ENCODE data around the gene BBS9. TPM values are rescaled to one million over a fixed set of nuclear protein-coding genes. Genes with fewer than 3 reads are reported as not detected.

The BBS9 gene
- total RNA-seq, 1 donor from 2014 or later, result 28.4 TPM

DNA sequence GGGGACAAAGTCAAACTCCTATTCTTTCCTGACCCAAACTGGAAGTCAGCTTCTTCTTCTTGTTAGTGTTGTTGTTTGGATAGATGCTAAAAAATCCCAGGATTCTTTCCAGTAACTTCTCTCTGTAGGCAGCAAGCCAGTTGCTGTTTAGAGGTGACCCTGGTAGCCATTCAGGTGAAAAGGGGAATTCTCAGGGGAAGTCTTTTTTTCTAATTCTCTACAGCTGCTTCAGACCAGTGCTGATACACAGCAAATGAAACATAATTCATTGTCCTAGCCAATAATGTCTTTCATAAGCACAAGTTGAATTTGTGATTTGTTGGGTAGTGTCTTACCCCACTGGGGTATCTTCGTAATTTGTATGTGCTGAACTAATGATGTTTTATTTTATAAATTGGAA lies 357.3 kb downstream of the BBS9 start:
- intact Hi-C loops (cut with DNase I), result no loop called here
- no peaks in the 10 kb centered on the region for H3K27me3 ChIP-seq (ENCODE audit: low read depth)
- ATAC-seq, result no peak
- H3K4me3 ChIP-seq, result no peak overlapping the region
- no peaks in the 10 kb centered on the region for H3K9me3 ChIP-seq
- no peak for DNase-seq
- no peaks in the 10 kb centered on the region for H3K36me3 ChIP-seq
- TF ChIP-seq, protein P1, sequence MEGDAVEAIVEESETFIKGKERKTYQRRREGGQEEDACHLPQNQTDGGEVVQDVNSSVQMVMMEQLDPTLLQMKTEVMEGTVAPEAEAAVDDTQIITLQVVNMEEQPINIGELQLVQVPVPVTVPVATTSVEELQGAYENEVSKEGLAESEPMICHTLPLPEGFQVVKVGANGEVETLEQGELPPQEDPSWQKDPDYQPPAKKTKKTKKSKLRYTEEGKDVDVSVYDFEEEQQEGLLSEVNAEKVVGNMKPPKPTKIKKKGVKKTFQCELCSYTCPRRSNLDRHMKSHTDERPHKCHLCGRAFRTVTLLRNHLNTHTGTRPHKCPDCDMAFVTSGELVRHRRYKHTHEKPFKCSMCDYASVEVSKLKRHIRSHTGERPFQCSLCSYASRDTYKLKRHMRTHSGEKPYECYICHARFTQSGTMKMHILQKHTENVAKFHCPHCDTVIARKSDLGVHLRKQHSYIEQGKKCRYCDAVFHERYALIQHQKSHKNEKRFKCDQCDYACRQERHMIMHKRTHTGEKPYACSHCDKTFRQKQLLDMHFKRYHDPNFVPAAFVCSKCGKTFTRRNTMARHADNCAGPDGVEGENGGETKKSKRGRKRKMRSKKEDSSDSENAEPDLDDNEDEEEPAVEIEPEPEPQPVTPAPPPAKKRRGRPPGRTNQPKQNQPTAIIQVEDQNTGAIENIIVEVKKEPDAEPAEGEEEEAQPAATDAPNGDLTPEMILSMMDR (IDR thresholded peaks at IDR 0.05), result no peak
- H3K4me1 ChIP-seq, result no peaks in the 10 kb centered on the region
- no peak overlapping the region for H3K27ac ChIP-seq

DNA sequence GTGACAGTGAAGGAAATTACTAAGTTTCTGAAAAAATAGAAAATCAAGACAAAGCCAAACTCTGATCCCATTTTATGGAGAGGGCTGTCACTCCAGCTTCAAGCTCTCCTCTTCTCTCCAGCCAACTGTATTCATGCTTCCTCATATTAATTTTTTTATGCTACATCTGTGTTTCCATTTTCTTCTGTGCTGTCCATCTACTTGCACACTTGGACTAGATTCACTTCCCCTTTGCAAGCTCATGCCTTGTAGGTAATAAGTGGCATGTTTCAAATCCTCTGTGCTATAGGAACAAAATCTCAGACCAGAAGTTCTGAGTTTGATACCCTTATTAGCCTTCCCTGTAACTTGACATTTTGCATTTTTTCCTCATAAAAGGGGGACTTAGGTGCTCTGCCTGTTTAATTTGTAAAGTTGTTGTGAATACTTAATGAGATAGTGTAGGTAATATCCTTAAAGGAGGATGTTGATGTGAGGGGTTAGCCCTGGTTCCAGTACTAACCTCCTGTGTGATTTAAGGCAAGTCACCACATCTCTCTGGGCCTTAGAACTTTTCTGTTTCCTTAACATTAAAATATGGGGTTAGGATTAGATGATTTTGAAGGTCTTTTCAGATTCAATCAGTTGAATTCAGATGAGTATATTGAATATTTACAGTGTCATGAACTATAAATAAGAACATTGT lies 358.8 kb downstream of the BBS9 start:
- Histone ChIP-seq H3K4me3 (no peak overlapping the region), H3K36me3 (no peaks in the 10 kb centered on the region), H3K27ac (no peak overlapping the region), H3K27me3 (ENCODE audit: low read depth) (no peaks in the 10 kb centered on the region), H3K4me1 (no peaks in the 10 kb centered on the region), H3K9me3 (no peaks in the 10 kb centered on the region)
- DNase-seq (no peak), ATAC-seq (no peak)
- intact Hi-C loops (cut with DNase I), result no loop called here
- TF ChIP-seq, protein P1 (IDR thresholded peaks at IDR 0.05), result no peak

DNA sequence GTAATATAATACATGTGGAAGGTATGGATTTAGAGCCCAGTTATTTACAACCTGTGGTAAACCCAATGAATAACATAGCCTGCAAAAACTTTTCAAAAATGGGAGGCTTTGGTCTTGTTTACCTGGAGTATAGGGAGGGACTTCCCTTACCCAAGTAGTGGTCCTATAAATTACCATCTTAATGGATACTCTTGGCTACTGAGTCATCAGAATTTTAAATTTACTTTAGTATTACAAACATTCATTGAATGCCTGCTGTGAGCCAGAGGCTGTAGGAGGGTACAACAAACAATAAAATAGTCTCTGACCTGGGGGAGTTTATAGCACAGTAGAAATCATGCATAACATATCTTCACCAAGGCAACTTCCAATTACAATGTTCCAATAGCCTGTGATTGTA lies 365.1 kb downstream of the BBS9 start:
- TF ChIP-seq, protein P1 (IDR thresholded peaks at IDR 0.05), result no peak
- no peaks in the 10 kb centered on the region for H3K4me1 ChIP-seq
- no peaks in the 10 kb centered on the region for H3K27me3 ChIP-seq (ENCODE audit: low read depth)
- no peak for ATAC-seq
- DNase-seq, result no peak
- H3K27ac ChIP-seq, result no peak overlapping the region
- no peaks in the 10 kb centered on the region for H3K36me3 ChIP-seq
- H3K9me3 ChIP-seq, result no peaks in the 10 kb centered on the region
- H3K4me3 ChIP-seq, result no peak overlapping the region
- intact Hi-C loops (cut with DNase I), result no loop called here

DNA sequence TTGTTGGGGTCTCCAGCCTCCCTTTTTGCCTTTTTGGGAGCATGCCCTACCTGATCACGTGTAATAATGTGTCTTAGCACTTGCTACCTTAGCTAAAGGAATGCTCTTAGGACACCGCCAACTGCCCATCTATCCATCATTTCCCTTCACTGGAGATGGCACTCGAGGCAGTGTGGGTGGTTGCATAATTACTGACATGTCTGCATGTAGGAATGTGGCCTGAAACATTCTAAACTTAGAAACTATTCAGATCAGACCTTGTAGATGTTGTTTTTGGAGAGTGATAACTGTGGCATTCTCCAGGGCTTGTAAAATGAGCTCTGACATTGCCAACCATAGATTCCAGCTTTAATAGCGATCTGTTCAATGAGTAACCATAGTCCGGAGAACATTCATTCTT lies 365.8 kb downstream of the BBS9 start:
- no peak for DNase-seq

DNA sequence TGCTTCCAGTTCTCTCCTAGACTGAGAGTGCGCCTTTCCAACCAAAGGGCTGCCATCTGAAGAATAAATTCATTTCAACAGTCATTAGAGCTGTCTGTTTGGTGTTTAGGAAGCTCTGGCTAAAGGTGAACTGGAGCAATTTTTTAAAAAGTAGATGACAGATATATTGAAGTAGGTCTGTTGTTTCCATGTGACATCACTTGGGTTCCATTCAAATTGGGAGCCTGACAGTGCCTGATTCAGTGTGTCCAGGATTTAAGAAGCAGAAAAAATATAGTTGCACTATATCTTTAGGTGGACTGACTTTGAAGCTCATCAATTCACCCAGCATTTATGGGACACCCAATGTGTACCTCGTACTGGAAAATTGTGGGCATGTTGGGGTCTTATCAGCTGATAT lies 367.7 kb downstream of the BBS9 start:
- H3K9me3 ChIP-seq, result no peaks in the 10 kb centered on the region
- TF ChIP-seq, protein P1 (IDR thresholded peaks at IDR 0.05), result no peak
- no peak overlapping the region for H3K27ac ChIP-seq
- no peaks in the 10 kb centered on the region for H3K4me1 ChIP-seq
- H3K27me3 ChIP-seq (ENCODE audit: low read depth), result no peaks in the 10 kb centered on the region
- ATAC-seq (no peak), DNase-seq (no peak)
- intact Hi-C loops (cut with DNase I), result no loop called here
- no peaks in the 10 kb centered on the region for H3K36me3 ChIP-seq
- no peak overlapping the region for H3K4me3 ChIP-seq

More for the DNA sequence above, 365.8 kb downstream of the BBS9 start:
- intact Hi-C loops (cut with DNase I), result no loop called here
- H3K36me3 ChIP-seq, result no peaks in the 10 kb centered on the region
- H3K4me3 ChIP-seq, result no peak overlapping the region
- no peaks in the 10 kb centered on the region for H3K4me1 ChIP-seq
- no peak overlapping the region for H3K27ac ChIP-seq
- no peaks in the 10 kb centered on the region for H3K27me3 ChIP-seq (ENCODE audit: low read depth)
- no peak for ATAC-seq
- H3K9me3 ChIP-seq, result no peaks in the 10 kb centered on the region
- TF ChIP-seq, protein P1 (IDR thresholded peaks at IDR 0.05), result no peak
